GM13976 (cell line): ENCODE data around the gene ZNF526.

ENCODE experiments used
- DNase-seq: peaks from one replicate; pipeline ENCODE4 v3.0.0; 2012; ENCODE audit warnings: low spot score
- CTCF ChIP-seq: IDR thresholded peaks from 2 replicates; pipeline ENCODE4 v1.5.1; 2012; ENCODE audit warnings: borderline replicate concordance, mild to moderate bottlenecking; ENCODE audit not compliant: insufficient read depth; ENCODE audit errors: extremely low read depth, missing control alignments, control extremely low read depth
- in situ Hi-C: fragments of 300-500 bp; cut with MboI; formaldehyde crosslinking; loops from one replicate; pipeline ENCODE4 v1.12.0; 2022; ENCODE audit warnings: low sequenced_read_pairs, mixed read lengths, inconsistent platforms; ENCODE audit not compliant: unreplicated experiment

The ZNF526 gene

GRCh38 chr19:42200116-42200715 is 19.9 kb upstream of the ZNF526 start:
- no peak for TF ChIP-seq CTCF
- no peak for DNase-seq
- in situ Hi-C loops, result no loop called here

GRCh38 chr19:42201489-42202289 is 18.4 kb upstream of the ZNF526 start:
- in situ Hi-C loops, result no loop called here
- TF ChIP-seq CTCF, result no peak
- DNase-seq, result peak; percentile 88

DNA sequence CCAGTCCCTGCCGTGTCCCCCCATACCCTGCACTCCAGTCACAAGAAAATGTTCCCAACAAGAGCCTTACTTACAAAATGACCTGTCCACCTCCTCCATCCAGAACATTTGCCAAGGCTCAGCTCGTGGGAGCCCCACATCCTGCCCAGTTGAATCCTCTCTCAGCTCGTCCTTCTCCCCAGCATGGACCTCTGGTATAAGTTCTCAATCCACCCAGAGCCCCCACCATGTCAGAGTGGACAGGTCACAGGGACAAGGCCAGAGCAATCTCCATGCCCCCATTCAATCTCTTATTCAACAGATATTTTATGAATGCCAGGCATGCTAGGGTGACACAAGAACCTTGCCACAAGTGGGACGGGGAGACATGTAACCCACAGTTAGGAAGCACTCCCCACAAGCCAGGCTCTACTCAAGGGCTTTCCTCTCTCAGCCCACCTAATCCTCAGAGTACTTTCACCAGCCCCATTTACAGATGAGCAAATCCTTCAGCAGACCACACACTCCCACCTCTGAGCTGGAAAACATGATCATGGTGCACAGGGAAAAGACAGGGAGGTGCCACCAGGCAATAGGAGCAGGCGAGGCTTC is 17.7 kb upstream of the ZNF526 start:
- no peak for TF ChIP-seq CTCF
- DNase-seq, result no peak
- in situ Hi-C loops, result no loop called here

GRCh38 chr19:42203700-42204099 is 16.4 kb upstream of the ZNF526 start:
- in situ Hi-C loops, result no loop called here
- TF ChIP-seq CTCF, result no peak

GRCh38 chr19:42204664-42205063 is 15.4 kb upstream of the ZNF526 start:
- in situ Hi-C loops, result no loop called here
- TF ChIP-seq CTCF, result no peak

More at GRCh38 chr19:42203700-42204099, 16.4 kb upstream of the ZNF526 start:
- no peak for DNase-seq

GRCh38 chr19:42206871-42207755 is 13.0 kb upstream of the ZNF526 start:
- in situ Hi-C loops, result no loop called here
- no peak for DNase-seq
- no peak for TF ChIP-seq CTCF

More at GRCh38 chr19:42204664-42205063, 15.4 kb upstream of the ZNF526 start:
- DNase-seq, result no peak
